Measurements from ENCODE around the gene ATXN1. TPM values are rescaled to one million over a fixed set of nuclear protein-coding genes. Genes with fewer than 3 reads are reported as not detected.

The ATXN1 gene
- polyA plus RNA-seq, 1 of the 3 experiments (the other 2 are of a cell fraction), result 7.9 TPM

- TF ChIP-seq RXRA (IDR thresholded peaks at IDR 0.05; ENCODE audit: borderline replicate concordance, low read depth), result no peak
- TF ChIP-seq ELF1 (IDR thresholded peaks at IDR 0.05), result no peak
- TF ChIP-seq TEAD4 (IDR thresholded peaks at IDR 0.05; ENCODE audit: borderline replicate concordance, insufficient read depth), result no peak
- TF ChIP-seq TAF1 (IDR thresholded peaks at IDR 0.05; ENCODE audit: borderline replicate concordance, low read depth, low read length), result no peak
- TF ChIP-seq MXI1 (IDR thresholded peaks at IDR 0.05; ENCODE audit: low read depth, low read length), result no peak
- TF ChIP-seq FOSL2 (IDR thresholded peaks at IDR 0.05; ENCODE audit: borderline replicate concordance, low read depth), result no peak
- no peak for TF ChIP-seq POLR2AphosphoS5 (IDR thresholded peaks at IDR 0.05; ENCODE audit: low read depth, low read length)
Measured at GRCh38 chr6:16488813-16489212, 272.4 kb downstream of the ATXN1 start (continued).

GRCh38 chr6:16487996-16488674 is 273.1 kb downstream of the ATXN1 start:
- Histone ChIP-seq H3K9me3 (no peaks in the 10 kb centered on the region), H3K36me3 (replicated peaks in 1 of 2; ENCODE audit: control insufficient read depth in 1 of 2, insufficient read depth in 2 of 2, low read length in 1 of 2) (peaks cover 6 to 36% of the 10 kb centered on the region in 2 experiments), H3K4me2 (no peak overlapping the region), H4K20me1 (ENCODE audit: insufficient read depth) (peaks cover 5% of the 10 kb centered on the region; the same call in 1 of the 2 replicates), H3K9ac (no peak overlapping the region), H3K4me1 (ENCODE audit: control insufficient read depth in 1 of 2, insufficient read depth in 2 of 2, low read depth in 1 of 2, low read length in 1 of 2) (no peaks in the 10 kb centered on the region), H3K79me2 (ENCODE audit: insufficient read depth) (peaks cover 4% of the 10 kb centered on the region; the same call in 1 of the 2 replicates), H3F3A (replicated peaks; ENCODE audit: insufficient read depth) (no peaks in the 10 kb centered on the region), H2AFZ (ENCODE audit: low read depth) (no peak overlapping the region), H3K27ac (ENCODE audit: low read depth in 2 of 2, low read length in 1 of 2) (no peak overlapping the region), H3K9me2 (no peaks in the 10 kb centered on the region), H3K27me3 (ENCODE audit: insufficient read depth) (no peaks in the 10 kb centered on the region), H3K4me3 (ENCODE audit: low read depth in 2 of 2, low read length in 1 of 2) (no peak overlapping the region)
- POLR2A ChIA-PET, result no interaction called here
- WGBS (ENCODE audit: low lambda C conversion rate), result 95% methylated on average over 6 of the region's 6 CpGs
- no peak for TF ChIP-seq MAX (IDR thresholded peaks at IDR 0.05; ENCODE audit: low read depth)
- TF ChIP-seq POLR2AphosphoS5 (IDR thresholded peaks at IDR 0.05; ENCODE audit: low read depth, low read length), result no peak
- no peak for TF ChIP-seq EZH2phosphoT487 (IDR thresholded peaks at IDR 0.05; ENCODE audit: borderline replicate concordance, low read depth)
- TF ChIP-seq TAF1 (IDR thresholded peaks at IDR 0.05; ENCODE audit: borderline replicate concordance, low read depth, low read length), result no peak
- no peak for TF ChIP-seq USF1 (IDR thresholded peaks at IDR 0.05; ENCODE audit: borderline replicate concordance, low read depth)
- no peak for TF ChIP-seq GATA2 (CRISPR knock-in tag; IDR thresholded peaks at IDR 0.05)
- no peak for TF ChIP-seq FOXJ3 (CRISPR knock-in tag; IDR thresholded peaks at IDR 0.05)
- no peak for TF ChIP-seq TEAD4 (IDR thresholded peaks at IDR 0.05; ENCODE audit: borderline replicate concordance, insufficient read depth)
- no peak for TF ChIP-seq PBX3 (IDR thresholded peaks at IDR 0.05)
- TF ChIP-seq MXI1 (IDR thresholded peaks at IDR 0.05; ENCODE audit: low read depth, low read length), result no peak
- no peak for TF ChIP-seq RAD21 (IDR thresholded peaks at IDR 0.05; ENCODE audit: low read length)
- no peak for TF ChIP-seq MEF2A (IDR thresholded peaks at IDR 0.05; ENCODE audit: borderline replicate concordance, low read depth)
- TF ChIP-seq IRF3 (IDR thresholded peaks at IDR 0.05; ENCODE audit: low read depth, low read length), result no peak
- no peak for TF ChIP-seq ZBTB33 (IDR thresholded peaks at IDR 0.05; ENCODE audit: borderline replicate concordance, low read depth)
- no peak for TF ChIP-seq CTCF (IDR thresholded peaks at IDR 0.05)
- no peak for TF ChIP-seq CHD2 (IDR thresholded peaks at IDR 0.05; ENCODE audit: low read length, partially characterized antibody)
- TF ChIP-seq SMC3 (IDR thresholded peaks at IDR 0.05; ENCODE audit: low read depth, low read length), result no peak
- DNase-seq, result no peak
- CTCF ChIA-PET, result interaction anchor here (0.9 kb wide), 1 partner anchor 22 kb away, joined by 3 read pairs; no protein-coding TSS in a partner anchor

Measured in SK-N-SH (cell line).